ENCODE measurements around the gene CX3CR1. TPM values are rescaled to one million over a fixed set of nuclear protein-coding genes. Genes with fewer than 3 reads are reported as not detected.
A peak's percentile ranks its signal among the peaks of the same experiment; 100 is the strongest.

Gene CX3CR1
- total and polyA plus RNA-seq, 9 of the 15 experiments (the other 6 are each of a cell fraction or from before 2014, with no cell fraction given), result 0.03 to 0.21 TPM; not detected in 7

GRCh38 chr3:39267631-39268548 lies 11.9 kb downstream of the CX3CR1 start (continued):
- TF ChIP-seq SPI1 (IDR thresholded peaks at IDR 0.05; ENCODE audit: borderline replicate concordance, low read depth, low read length) (0 out of 2 replicates have a peak, but pooled peaks have one; percentile 9), CHD2 (IDR thresholded peaks at IDR 0.05; ENCODE audit: low read depth, low read length) (no peak), RNF2 (IDR thresholded peaks at IDR 0.05) (no peak), SMAD3 (CRISPR knock-in tag; conservative IDR thresholded peaks at IDR 0.05) (0 out of 2 replicates have a peak, but pooled peaks have one; percentile 57), POLR2H (tag; IDR thresholded peaks at IDR 0.05; ENCODE audit: low read depth) (no peak), PTRF (tag; IDR thresholded peaks at IDR 0.05) (no peak), MTF1 (CRISPR knock-in tag; IDR thresholded peaks at IDR 0.05; ENCODE audit: borderline replicate concordance) (no peak), ZC3H8 (IDR thresholded peaks at IDR 0.05) (no peak), C11orf30 (IDR thresholded peaks at IDR 0.05; ENCODE audit: low read depth) (no peak), ZNF584 (CRISPR knock-in tag; IDR thresholded peaks at IDR 0.05; ENCODE audit: low read depth) (no peak; the same call in 1 of the 2 replicates), FIP1L1 (IDR thresholded peaks at IDR 0.05; ENCODE audit: low read depth, low read length, poor library complexity, severe bottlenecking) (no peak), ZNF699 (CRISPR knock-in tag; IDR thresholded peaks at IDR 0.05; ENCODE audit: insufficient replicate concordance) (no peak), ZNF766 (CRISPR knock-in tag; conservative IDR thresholded peaks at IDR 0.05) (peak; percentile 80), ZNF12 (CRISPR knock-in tag; IDR thresholded peaks at IDR 0.05) (no peak), ZNF408 (CRISPR knock-in tag; IDR thresholded peaks at IDR 0.05; ENCODE audit: low read depth) (no peak), NR1H2 (CRISPR knock-in tag; IDR thresholded peaks at IDR 0.05) (no peak), CXXC5 (CRISPR knock-in tag; IDR thresholded peaks at IDR 0.05) (0 out of 2 replicates have a peak, but pooled peaks have one; percentile 19), BRCA1 (IDR thresholded peaks at IDR 0.05) (no peak), BRCA1 (CRISPR knock-in tag; IDR thresholded peaks at IDR 0.05) (no peak), NFIC (IDR thresholded peaks at IDR 0.05) (no peak), ELF1 (tag; IDR thresholded peaks at IDR 0.05) (no peak), SUPT5H (IDR thresholded peaks at IDR 0.05) (no peak), HNRNPLL (IDR thresholded peaks at IDR 0.05; ENCODE audit: low read depth, low read length, poor library complexity, severe bottlenecking) (no peak), OTX1 (CRISPR knock-in tag; IDR thresholded peaks at IDR 0.05) (0 out of 2 replicates have a peak, but pooled peaks have one; percentile 21), STAT5B (CRISPR knock-in tag; IDR thresholded peaks at IDR 0.05) (no peak), ZNF347 (CRISPR knock-in tag; IDR thresholded peaks at IDR 0.05; ENCODE audit: low read depth) (no peak), BCL6 (CRISPR knock-in tag; IDR thresholded peaks at IDR 0.05) (no peak), ZNF445 (CRISPR knock-in tag; IDR thresholded peaks at IDR 0.05; ENCODE audit: low read depth) (no peak), TAF9B (IDR thresholded peaks at IDR 0.05; ENCODE audit: partially characterized antibody) (no peak), TFAM (CRISPR knock-in tag; conservative IDR thresholded peaks at IDR 0.05) (no peak), KDM2B (CRISPR knock-in tag; IDR thresholded peaks at IDR 0.05) (no peak), MXD1 (CRISPR knock-in tag; IDR thresholded peaks at IDR 0.05; ENCODE audit: borderline replicate concordance, poor library complexity, severe bottlenecking) (no peak), GABPA (tag; conservative IDR thresholded peaks at IDR 0.05; ENCODE audit: low read depth) (no peak)
